H9 (cell line): ENCODE measurements around the gene JAKMIP1. TPM values are rescaled to one million over a fixed set of nuclear protein-coding genes. Genes with fewer than 3 reads are reported as not detected.

Source experiments
- DNase-seq: peaks from one replicate; pipeline ENCODE4 v3.0.0-alpha.2; 2017
- H2AFZ ChIP-seq: one replicate; pipeline ENCODE4 v1.6.1; 2013; ENCODE audit warnings: mild to moderate bottlenecking, low read length, control low read depth, moderate library complexity
- H2AK5ac ChIP-seq: 2 replicates; pipeline ENCODE4 v1.6.1; 2013; ENCODE audit warnings: low read length, control low read depth, mixed read lengths; ENCODE audit not compliant: insufficient read length
- H2BK120ac ChIP-seq: one replicate; pipeline ENCODE4 v1.6.1; 2013; ENCODE audit warnings: low read depth, mild to moderate bottlenecking, low read length, control low read depth, inconsistent platforms; ENCODE audit not compliant: poor library complexity, severe bottlenecking
- H2BK12ac ChIP-seq: 2 replicates; pipeline ENCODE4 v1.6.1; 2013; ENCODE audit warnings: low read length, control low read depth, mixed read lengths, low read depth; ENCODE audit not compliant: insufficient read length
- H2BK15ac ChIP-seq: 2 replicates; pipeline ENCODE4 v1.6.1; 2013; ENCODE audit warnings: low read depth, low read length, control low read depth
- H2BK20ac ChIP-seq: one replicate; pipeline ENCODE4 v1.6.1; 2013; ENCODE audit warnings: low read depth, mild to moderate bottlenecking, low read length, control low read depth, inconsistent platforms; ENCODE audit not compliant: poor library complexity, severe bottlenecking
- H2BK5ac ChIP-seq: 2 replicates; pipeline ENCODE4 v1.6.1; 2013; ENCODE audit warnings: low read length, control low read depth, mixed read lengths; ENCODE audit not compliant: insufficient read length
- H3K14ac ChIP-seq: 2 replicates; pipeline ENCODE4 v1.6.1; 2013; ENCODE audit warnings: low read length, control low read depth; ENCODE audit not compliant: insufficient read depth
- H3K18ac ChIP-seq: 2 replicates; pipeline ENCODE4 v1.6.1; 2013; ENCODE audit warnings: low read depth, mild to moderate bottlenecking, mixed read lengths, low read length, control low read depth; ENCODE audit not compliant: insufficient read length
- H3K23ac ChIP-seq: 2 replicates; pipeline ENCODE4 v1.6.1; 2013; ENCODE audit warnings: low read length, control low read depth, mixed read lengths, low read depth; ENCODE audit not compliant: insufficient read length
- H3K23me2 ChIP-seq: 2 replicates; pipeline ENCODE4 v1.6.1; 2013; ENCODE audit warnings: low read depth, mild to moderate bottlenecking, mixed read lengths, low read length, control low read depth; ENCODE audit not compliant: insufficient read length, poor library complexity, severe bottlenecking
- H3K27ac ChIP-seq: 2 replicates; pipeline ENCODE4 v1.5.1; 2013; ENCODE audit warnings: low read length, control low read depth, mixed read lengths, low read depth; ENCODE audit not compliant: insufficient read length
- H3K27me3 ChIP-seq: 2 replicates; pipeline ENCODE4 v1.6.1; 2013; ENCODE audit warnings: low read length, control low read depth, inconsistent platforms; ENCODE audit not compliant: insufficient read depth
- H3K4ac ChIP-seq: 2 replicates; pipeline ENCODE4 v1.6.1; 2013; ENCODE audit warnings: low read depth, mild to moderate bottlenecking, control low read depth, inconsistent platforms, low read length, moderate library complexity
- H3K4me1 ChIP-seq: 2 replicates; pipeline ENCODE4 v1.6.1; 2013; ENCODE audit warnings: low read length, control low read depth, inconsistent platforms; ENCODE audit not compliant: insufficient read depth
- H3K4me2 ChIP-seq: 2 replicates; pipeline ENCODE4 v1.6.1; 2013; ENCODE audit warnings: low read length, control low read depth, mixed read lengths; ENCODE audit not compliant: insufficient read length, insufficient read depth
- H3K56ac ChIP-seq: 2 replicates; pipeline ENCODE4 v1.6.1; 2013; ENCODE audit warnings: low read depth, mild to moderate bottlenecking, mixed read lengths, low read length, control low read depth; ENCODE audit not compliant: insufficient read length
- H3K79me1 ChIP-seq: 2 replicates; pipeline ENCODE4 v1.6.1; 2013; ENCODE audit warnings: low read depth, mild to moderate bottlenecking, moderate library complexity, low read length, control low read depth, inconsistent platforms; ENCODE audit not compliant: insufficient read depth, poor library complexity, severe bottlenecking
- H3K79me2 ChIP-seq: 2 replicates; pipeline ENCODE4 v1.6.1; 2013; ENCODE audit warnings: low read length, control low read depth, inconsistent platforms; ENCODE audit not compliant: insufficient read depth
- H3K9ac ChIP-seq: 2 replicates; pipeline ENCODE4 v1.6.1; 2013; ENCODE audit warnings: low read length, control low read depth, mixed read lengths; ENCODE audit not compliant: insufficient read length; ENCODE audit errors: extremely low read depth
- H3K9me3 ChIP-seq: one replicate; pipeline ENCODE4 v1.6.1; 2013; ENCODE audit warnings: low read depth, low read length, inconsistent platforms; ENCODE audit not compliant: control insufficient read depth
- H3T11ph ChIP-seq: one replicate; pipeline ENCODE4 v1.6.1; 2013; ENCODE audit warnings: mild to moderate bottlenecking, low read length, control low read depth, inconsistent platforms
- H4K20me1 ChIP-seq: one replicate; pipeline ENCODE4 v1.6.1; 2013; ENCODE audit not compliant: control insufficient read depth, insufficient read length, insufficient read depth
- H4K5ac ChIP-seq: 2 replicates; pipeline ENCODE4 v1.6.1; 2013; ENCODE audit warnings: low read depth, mild to moderate bottlenecking, mixed read lengths, low read length, control low read depth; ENCODE audit not compliant: insufficient read length
- H4K8ac ChIP-seq: replicated peaks from 2 replicates; pipeline ENCODE4 v1.6.1; 2013; ENCODE audit warnings: low read length, control low read depth, mixed read lengths, low read depth; ENCODE audit not compliant: insufficient read length
- H4K91ac ChIP-seq: 2 replicates; pipeline ENCODE4 v1.6.1; 2013; ENCODE audit warnings: low read depth, mild to moderate bottlenecking, moderate library complexity, mixed read lengths, low read length, control low read depth; ENCODE audit not compliant: insufficient read length
- H3K27ac Mint-ChIP-seq, 3 experiments: 2 replicates in 2 of 3; 3 replicates in 1 of 3; pipeline ENCODE4 v1.8.0; 2020 to 2021; ENCODE audit warnings: mixed read lengths in 3 of 3, mild to moderate bottlenecking in 1 of 3, moderate library complexity in 1 of 3
- H3K27me3 Mint-ChIP-seq: 2 replicates; pipeline ENCODE4 v1.8.0; 2021; ENCODE audit warnings: low read depth, mild to moderate bottlenecking, moderate library complexity, mixed read lengths
- H3K36me3 Mint-ChIP-seq, 3 experiments: 2 replicates in 2 of 3; 3 replicates in 1 of 3; pipeline ENCODE4 v1.8.0; 2020 to 2021; ENCODE audit warnings: low read depth in 3 of 3, mixed read lengths in 3 of 3; ENCODE audit not compliant: insufficient read depth in 1 of 3
- H3K4me1 Mint-ChIP-seq, 2 experiments: 2 replicates each; pipeline ENCODE4 v1.8.0; 2020; ENCODE audit warnings: mixed read lengths in 2 of 2
- H3K4me3 Mint-ChIP-seq, 2 experiments: 2 replicates in 1 of 2; 3 replicates in 1 of 2; pipeline ENCODE4 v1.8.0; 2020 to 2021; ENCODE audit warnings: mild to moderate bottlenecking in 2 of 2, mixed read lengths in 2 of 2, moderate library complexity in 1 of 2
- H3K9me3 Mint-ChIP-seq, 2 experiments: 2 replicates in 1 of 2; 3 replicates in 1 of 2; pipeline ENCODE4 v1.8.0; 2020; ENCODE audit warnings: mild to moderate bottlenecking in 2 of 2, mixed read lengths in 2 of 2, moderate library complexity in 1 of 2
- WGBS: extraction: QIAGEN DNeasy Blood & Tissue Kit; methylation state at CpG from one replicate; pipeline ENCODE4 v1.1.7; 2013; ENCODE audit warnings: missing lambda C conversion rate, low lambda C conversion rate, mixed read lengths; ENCODE audit not compliant: insufficient read length; ENCODE audit errors: extremely low coverage; 5-methylcytosine and 5-hydroxymethylcytosine counted together
- total RNA-seq: library from RNA; stranded (reverse); gene quantifications from 2 replicates; pipeline ENCODE4 v1.2.1, GENCODE V29; 2021
- TF ChIP-seq, protein P1 (sequence below): fragments of 200-600 bp; sonication (generic); conservative IDR thresholded peaks from 3 replicates; pipeline ENCODE4 v1.8.0; 2021; ENCODE audit warnings: antibody characterized with exemption, mild to moderate bottlenecking

Gene JAKMIP1
- total RNA-seq, 1 experiment from 2014 or later = 1.5 TPM

DNA sequence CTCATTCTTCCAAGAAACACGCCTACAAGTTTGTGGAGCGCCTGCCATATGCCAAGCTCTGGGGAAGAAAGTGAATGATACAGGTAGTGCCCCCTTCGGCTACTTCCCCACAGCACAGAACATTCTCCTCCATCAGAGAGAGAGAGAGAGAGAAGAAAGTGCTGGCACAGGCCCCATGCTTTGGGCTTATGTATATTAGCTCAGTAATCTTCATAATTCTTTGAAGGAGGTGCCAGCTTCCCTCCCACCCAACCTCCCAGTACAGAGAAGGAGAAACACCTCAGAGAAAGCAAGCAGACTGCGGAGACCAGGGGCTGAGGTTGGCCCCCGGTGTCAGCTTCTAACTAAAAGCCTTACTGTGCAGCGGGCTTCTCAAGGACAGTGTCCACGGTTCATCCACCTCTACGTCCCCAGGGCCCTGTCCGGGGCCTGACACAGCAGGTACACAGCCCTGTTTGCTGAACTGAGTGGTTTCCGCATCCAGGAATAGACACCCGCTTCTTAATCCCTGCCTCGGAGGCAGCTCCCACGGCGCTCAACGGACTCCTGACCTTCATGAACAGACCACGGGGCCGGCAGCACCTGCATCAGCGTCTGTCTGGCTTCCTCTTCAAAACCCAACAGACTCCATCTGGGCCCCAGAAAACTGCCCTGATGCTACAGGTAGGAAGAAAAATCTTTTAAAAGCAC, 50.2 kb downstream of the JAKMIP1 start:
- H3K9me3 Mint-ChIP-seq = no peaks in the 10 kb centered on the region
- Histone ChIP-seq H2BK15ac (no peak overlapping the region), H3K14ac (no peak overlapping the region)

More for the DNA sequence above, 50.2 kb downstream of the JAKMIP1 start:
- Histone ChIP-seq H3K79me2 (no peaks in the 10 kb centered on the region), H3K9me3 (no peaks in the 10 kb centered on the region), H3K79me1 (no peaks in the 10 kb centered on the region), H3K56ac (no peak overlapping the region), H2BK5ac (no peak overlapping the region), H2BK120ac (no peak overlapping the region), H3K27ac (no peak overlapping the region), H2BK12ac (no peak overlapping the region), H2BK20ac (no peak overlapping the region), H2AFZ (no peak overlapping the region), H4K91ac (no peak overlapping the region), H3K23me2 (no peaks in the 10 kb centered on the region), H4K8ac (no peak overlapping the region), H3K4me2 (no peak overlapping the region), H4K5ac (no peak overlapping the region), H3K23ac (no peak overlapping the region), H4K20me1 (no peaks in the 10 kb centered on the region), H3K4ac (no peak overlapping the region), H3T11ph (no peak overlapping the region), H3K27me3 (no peaks in the 10 kb centered on the region), H3K9ac (no peak overlapping the region), H3K4me1 (peaks cover 9% of the 10 kb centered on the region), H3K18ac (no peak overlapping the region), H2AK5ac (no peak overlapping the region)
- Mint-ChIP-seq H3K4me1 (peaks cover 12 to 24% of the 10 kb centered on the region in 2 experiments), H3K27ac (no peak overlapping the region; a peak in 2 of 7 replicates), H3K27me3 (no peaks in the 10 kb centered on the region; the same call in none of the 2 replicates), H3K4me3 (no peak overlapping the region), H3K36me3 (no peaks in the 10 kb centered on the region; a peak in 1 of 7 replicates)
- WGBS = no CpG with 5 or more reads among the region's 18 CpGs
- no peak for DNase-seq
- TF ChIP-seq, protein P1, sequence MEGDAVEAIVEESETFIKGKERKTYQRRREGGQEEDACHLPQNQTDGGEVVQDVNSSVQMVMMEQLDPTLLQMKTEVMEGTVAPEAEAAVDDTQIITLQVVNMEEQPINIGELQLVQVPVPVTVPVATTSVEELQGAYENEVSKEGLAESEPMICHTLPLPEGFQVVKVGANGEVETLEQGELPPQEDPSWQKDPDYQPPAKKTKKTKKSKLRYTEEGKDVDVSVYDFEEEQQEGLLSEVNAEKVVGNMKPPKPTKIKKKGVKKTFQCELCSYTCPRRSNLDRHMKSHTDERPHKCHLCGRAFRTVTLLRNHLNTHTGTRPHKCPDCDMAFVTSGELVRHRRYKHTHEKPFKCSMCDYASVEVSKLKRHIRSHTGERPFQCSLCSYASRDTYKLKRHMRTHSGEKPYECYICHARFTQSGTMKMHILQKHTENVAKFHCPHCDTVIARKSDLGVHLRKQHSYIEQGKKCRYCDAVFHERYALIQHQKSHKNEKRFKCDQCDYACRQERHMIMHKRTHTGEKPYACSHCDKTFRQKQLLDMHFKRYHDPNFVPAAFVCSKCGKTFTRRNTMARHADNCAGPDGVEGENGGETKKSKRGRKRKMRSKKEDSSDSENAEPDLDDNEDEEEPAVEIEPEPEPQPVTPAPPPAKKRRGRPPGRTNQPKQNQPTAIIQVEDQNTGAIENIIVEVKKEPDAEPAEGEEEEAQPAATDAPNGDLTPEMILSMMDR = no peak
